GM21528 (cell line): ENCODE measurements around the gene SORCS3.
A peak's percentile ranks its signal among the peaks of the same experiment; 100 is the strongest.

ENCODE experiments used
- ATAC-seq: cut with Tn5 transposase; IDR thresholded peaks from one replicate; pipeline ENCODE4 v1.9.1; 2021; ENCODE audit warnings: mild to moderate bottlenecking, moderate library complexity; ENCODE audit not compliant: unreplicated experiment, low FRiP score

The SORCS3 gene

GRCh38 chr10:104641187-104641936 is at the start of gene SORCS3:
SORCS3 (plus strand) TSS chr10:104641290.
- no peak for ATAC-seq

GRCh38 chr10:104591441-104591840 is 49.6 kb upstream of the SORCS3 start:
- ATAC-seq: no peak

GRCh38 chr10:104601166-104601565 is 39.9 kb upstream of the SORCS3 start:
- ATAC-seq: no peak

- ATAC-seq: no peak
Measured at GRCh38 chr10:104608091-104608828, 32.8 kb upstream of the SORCS3 start.

GRCh38 chr10:104612571-104613205 is 28.4 kb upstream of the SORCS3 start:
- no peak for ATAC-seq

GRCh38 chr10:104613406-104613805 is 27.7 kb upstream of the SORCS3 start:
- ATAC-seq: no peak

GRCh38 chr10:104614245-104614831 is 26.8 kb upstream of the SORCS3 start:
- peak; percentile 74 for ATAC-seq

GRCh38 chr10:104615136-104615535 is 26.0 kb upstream of the SORCS3 start:
- ATAC-seq: no peak

GRCh38 chr10:104617831-104618230 is 23.3 kb upstream of the SORCS3 start:
- ATAC-seq: no peak

- no peak for ATAC-seq
Measured at GRCh38 chr10:104622175-104622574, 18.9 kb upstream of the SORCS3 start.

- no peak for ATAC-seq
Measured at GRCh38 chr10:104622598-104623209, 18.4 kb upstream of the SORCS3 start.

- ATAC-seq: no peak
Measured at GRCh38 chr10:104630731-104631130, 10.4 kb upstream of the SORCS3 start.

- ATAC-seq: no peak
Measured at GRCh38 chr10:104631946-104632345, 9.1 kb upstream of the SORCS3 start.

GRCh38 chr10:104638861-104639589 is 2.1 kb upstream of the SORCS3 start:
- ATAC-seq: no peak

- no peak for ATAC-seq
Measured at GRCh38 chr10:104639590-104640338, 1.3 kb upstream of the SORCS3 start.

GRCh38 chr10:104640339-104641186 is 527 bp upstream of the SORCS3 start:
- ATAC-seq: no peak

- no peak for ATAC-seq
Measured at GRCh38 chr10:104641937-104642657, 1.0 kb downstream of the SORCS3 start.
